Neural cell (in vitro differentiated cells): Measurements from ENCODE around the gene ARMH1. TPM values are rescaled to one million over a fixed set of nuclear protein-coding genes. Genes with fewer than 3 reads are reported as not detected.
A peak's percentile ranks its signal among the peaks of the same experiment; 100 is the strongest.

Experiments used
- H2AFZ ChIP-seq: fragments of 200-600, 300-800 bp; sonication (generic), shearing (Covaris generic); 2 replicates; pipeline ENCODE4 v1.6.0; 2014; ENCODE audit warnings: low read depth, mild to moderate bottlenecking, antibody characterized with exemption, low read length, moderate library complexity
- H3F3A ChIP-seq: fragments of 200-600 bp; shearing (Covaris generic); 2 replicates; pipeline ENCODE4 v1.6.1; 2016; ENCODE audit warnings: mild to moderate bottlenecking, moderate library complexity, mixed read lengths, antibody characterized with exemption, low read length; ENCODE audit not compliant: insufficient read depth, poor library complexity, severe bottlenecking
- H3K27ac ChIP-seq: fragments of 200-600, 300-800 bp; sonication (generic), shearing (Covaris generic); 2 replicates; pipeline ENCODE4 v1.5.1; 2014; ENCODE audit warnings: mild to moderate bottlenecking, low read length, moderate library complexity
- H3K27me3 ChIP-seq: fragments of 300-800, 200-600 bp; sonication (generic), shearing (Covaris generic); 2 replicates; pipeline ENCODE4 v1.6.0; 2014; ENCODE audit warnings: mild to moderate bottlenecking, low read depth, low read length, moderate library complexity; ENCODE audit not compliant: insufficient read depth
- H3K36me3 ChIP-seq: fragments of 300-800, 200-600 bp; sonication (generic), shearing (Covaris generic); 2 replicates; pipeline ENCODE4 v1.5.1; 2014; ENCODE audit warnings: mild to moderate bottlenecking, antibody characterized with exemption, low read length, moderate library complexity; ENCODE audit not compliant: insufficient read depth
- H3K4me2 ChIP-seq: fragments of 300-800, 200-600 bp; sonication (generic), shearing (Covaris generic); 2 replicates; pipeline ENCODE4 v1.6.0; 2014; ENCODE audit warnings: mild to moderate bottlenecking, low read length
- H3K4me3 ChIP-seq: fragments of 300-800, 200-600 bp; sonication (generic), shearing (Covaris generic); 2 replicates; pipeline ENCODE4 v1.5.1; 2014; ENCODE audit warnings: mild to moderate bottlenecking, low read length, moderate library complexity
- H3K79me2 ChIP-seq: fragments of 200-600 bp; shearing (Covaris generic); replicated peaks from 2 replicates; pipeline ENCODE4 v1.6.0; 2014; ENCODE audit warnings: mild to moderate bottlenecking, low read length, moderate library complexity; ENCODE audit not compliant: insufficient read depth
- H3K9ac ChIP-seq: fragments of 300-800, 200-600 bp; sonication (generic), shearing (Covaris generic); 2 replicates; pipeline ENCODE4 v1.6.1; 2016; ENCODE audit warnings: mild to moderate bottlenecking, low read length, mixed read lengths
- H3K9me2 ChIP-seq: fragments of 200-600 bp; shearing (Covaris generic); 2 replicates; pipeline ENCODE4 v1.6.1; 2016; ENCODE audit warnings: mild to moderate bottlenecking, low read length, mixed read lengths; ENCODE audit not compliant: insufficient read depth
- H3K9me3 ChIP-seq: fragments of 200-600, 300-800 bp; sonication (generic), shearing (Covaris generic); 2 replicates; pipeline ENCODE4 v1.6.1; 2016; ENCODE audit warnings: mild to moderate bottlenecking, mixed run types, low read length, moderate library complexity, mixed read lengths
- H4K20me1 ChIP-seq: fragments of 200-600 bp; shearing (Covaris generic); 2 replicates; pipeline ENCODE4 v1.6.1; 2016; ENCODE audit warnings: mild to moderate bottlenecking, mixed run types; ENCODE audit not compliant: insufficient read depth
- CTCF ChIP-seq: fragments of 450-650 bp; IDR thresholded peaks from 2 replicates; pipeline ENCODE4 v1.5.1; 2014; ENCODE audit warnings: antibody characterized with exemption, mild to moderate bottlenecking, moderate library complexity; ENCODE audit not compliant: poor library complexity, severe bottlenecking
- EP300 ChIP-seq: fragments of 450-650 bp; conservative IDR thresholded peaks from 2 replicates; pipeline ENCODE4 v1.6.1; 2014; ENCODE audit warnings: antibody characterized with exemption, mild to moderate bottlenecking, moderate library complexity; ENCODE audit not compliant: poor library complexity, severe bottlenecking
- EZH2 ChIP-seq: fragments of 200-600, 300-800 bp; shearing (Covaris generic), sonication (generic); IDR thresholded peaks from 2 replicates; pipeline ENCODE4 v1.6.1; 2014; ENCODE audit warnings: antibody characterized with exemption, low read length, borderline replicate concordance, mild to moderate bottlenecking; ENCODE audit not compliant: insufficient read depth, poor library complexity, severe bottlenecking
- MXI1 ChIP-seq: fragments of 450-650 bp; conservative IDR thresholded peaks from 2 replicates; pipeline ENCODE4 v1.6.1; 2014; ENCODE audit warnings: antibody characterized with exemption, mild to moderate bottlenecking; ENCODE audit not compliant: poor library complexity, severe bottlenecking
- POLR2AphosphoS5 ChIP-seq: IDR thresholded peaks from 2 replicates; pipeline ENCODE4 v1.6.1; 2012
- RAD21 ChIP-seq: fragments of 450-650 bp; conservative IDR thresholded peaks from 2 replicates; pipeline ENCODE4 v1.6.1; 2014; ENCODE audit warnings: antibody characterized with exemption, mild to moderate bottlenecking, moderate library complexity
- REST ChIP-seq: IDR thresholded peaks from 2 replicates; pipeline ENCODE4 v1.6.1; 2012; ENCODE audit warnings: borderline replicate concordance
- SMC3 ChIP-seq: fragments of 450-650 bp; conservative IDR thresholded peaks from 2 replicates; pipeline ENCODE4 v1.6.1; 2014; ENCODE audit warnings: antibody characterized with exemption, mild to moderate bottlenecking, moderate library complexity; ENCODE audit not compliant: poor library complexity
- TAF1 ChIP-seq: IDR thresholded peaks from 2 replicates; pipeline ENCODE4 v1.6.1; 2012; ENCODE audit warnings: low read depth
- polyA plus RNA-seq: library from polyadenylated mRNA; depleted of rRNA; stranded (reverse); fragments of >200 nt; gene quantifications from 2 replicates; pipeline ENCODE4 v1.2.3, GENCODE V29; 2014

The ARMH1 gene
- polyA plus RNA-seq, 1 donor from 2014 or later = 105 TPM

GRCh38 chr1:44739307-44740178 lies 65.0 kb downstream of the ARMH1 start, which contains the start of gene KIF2C:
KIF2C (plus strand) TSS chr1:44739837; CDS start chr1:44739933, 96 bp downstream.
- Histone ChIP-seq H3K9ac (peak within 1 kb of the TSS; percentile 51), H3K36me3 (no peaks in the 10 kb centered on the region), H3K9me3 (no peaks in the 10 kb centered on the region), H3K9me2 (no peaks in the 10 kb centered on the region), H3K79me2 (peaks cover 10% of the 10 kb centered on the region), H3F3A (no peaks in the 10 kb centered on the region), H4K20me1 (no peaks in the 10 kb centered on the region), H3K27ac (peak within 1 kb of the TSS; percentile 54), H2AFZ (peak within 1 kb of the TSS; percentile 92), H3K4me2 (peak within 1 kb of the TSS; percentile 52), H3K27me3 (no peaks in the 10 kb centered on the region), H3K4me3 (peak within 1 kb of the TSS; percentile 69)
- TF ChIP-seq EZH2 (no peak), EP300 (no peak), REST (no peak), CTCF (no peak), TAF1 (peak; percentile 62), MXI1 (peak; percentile 98), SMC3 (no peak), RAD21 (no peak), POLR2AphosphoS5 (peak; percentile 73)

GRCh38 chr1:44740179-44740617 lies 65.7 kb downstream of the ARMH1 start:
- no peaks in the 10 kb centered on the region for H3K27me3 ChIP-seq
- no peaks in the 10 kb centered on the region for H3F3A ChIP-seq
- no peaks in the 10 kb centered on the region for H3K9me3 ChIP-seq
- no peak overlapping the region for H3K27ac ChIP-seq
- no peaks in the 10 kb centered on the region for H3K36me3 ChIP-seq
- no peaks in the 10 kb centered on the region for H4K20me1 ChIP-seq
- no peaks in the 10 kb centered on the region for H3K9me2 ChIP-seq
- peak overlapping the region; percentile 52 for H3K4me2 ChIP-seq
- no peak overlapping the region for H3K9ac ChIP-seq
- peaks cover 10% of the 10 kb centered on the region for H3K79me2 ChIP-seq
- TF ChIP-seq EZH2 (no peak), MXI1 (no peak), REST (no peak), TAF1 (no peak)
- H3K4me3 ChIP-seq = peak overlapping the region; percentile 69
- H2AFZ ChIP-seq = no peak overlapping the region
